Activated CD4-positive, alpha-beta T cell treated with anti-CD3 and anti-CD28 coated beads, Interleukin-2, amount 10 ng/mL, durations not matched to agents 7 days and 5 days (primary cell): Measurements from ENCODE around the gene RAB10. TPM values are rescaled to one million over a fixed set of nuclear protein-coding genes. Genes with fewer than 3 reads are reported as not detected.
"Not testable (repeated sequence)": the region's sequence is repeated elsewhere in the genome, so short reads cannot be mapped to it uniquely, and the experiment has no call there.

Experiments used
- CTCF ChIA-PET: fragments of 350-600 bp; sonication (Branson Sonifier 250); formaldehyde crosslinking; loops from one replicate; lab custom pipeline; 2021; ENCODE audit warnings: antibody characterized with exemption; lab: Charles Lee
- POLR2A ChIA-PET: fragments of 350-600 bp; sonication (Branson Sonifier 250); formaldehyde crosslinking; loops from one replicate; lab custom pipeline; 2021; ENCODE audit warnings: antibody characterized with exemption; lab: Charles Lee
- DNase-seq: peaks from one replicate; pipeline ENCODE4 v3.0.0-alpha.2; 2020
- H3K27ac Mint-ChIP-seq: one replicate; pipeline ENCODE4 v1.8.0; 2021; ENCODE audit warnings: mild to moderate bottlenecking, moderate library complexity, mixed read lengths
- H3K27me3 Mint-ChIP-seq: one replicate; pipeline ENCODE4 v1.8.0; 2021; ENCODE audit warnings: mixed read lengths
- H3K36me3 Mint-ChIP-seq: one replicate; pipeline ENCODE4 v1.8.0; 2021; ENCODE audit warnings: low read depth, mixed read lengths
- H3K4me1 Mint-ChIP-seq: one replicate; pipeline ENCODE4 v1.8.0; 2021; ENCODE audit warnings: mixed read lengths
- H3K4me3 Mint-ChIP-seq: one replicate; pipeline ENCODE4 v1.8.0; 2021; ENCODE audit warnings: mild to moderate bottlenecking, moderate library complexity, mixed read lengths
- H3K9me3 Mint-ChIP-seq: one replicate; pipeline ENCODE4 v1.8.0; 2021; ENCODE audit warnings: mixed read lengths
- total RNA-seq, 2 experiments: library from RNA; stranded (reverse); gene quantifications; one replicate each; pipeline ENCODE4 v1.2.3, GENCODE V29; 2021

The RAB10 gene
- 100 to 1,000 TPM; 107 to 123 TPM for total RNA-seq

DNA sequence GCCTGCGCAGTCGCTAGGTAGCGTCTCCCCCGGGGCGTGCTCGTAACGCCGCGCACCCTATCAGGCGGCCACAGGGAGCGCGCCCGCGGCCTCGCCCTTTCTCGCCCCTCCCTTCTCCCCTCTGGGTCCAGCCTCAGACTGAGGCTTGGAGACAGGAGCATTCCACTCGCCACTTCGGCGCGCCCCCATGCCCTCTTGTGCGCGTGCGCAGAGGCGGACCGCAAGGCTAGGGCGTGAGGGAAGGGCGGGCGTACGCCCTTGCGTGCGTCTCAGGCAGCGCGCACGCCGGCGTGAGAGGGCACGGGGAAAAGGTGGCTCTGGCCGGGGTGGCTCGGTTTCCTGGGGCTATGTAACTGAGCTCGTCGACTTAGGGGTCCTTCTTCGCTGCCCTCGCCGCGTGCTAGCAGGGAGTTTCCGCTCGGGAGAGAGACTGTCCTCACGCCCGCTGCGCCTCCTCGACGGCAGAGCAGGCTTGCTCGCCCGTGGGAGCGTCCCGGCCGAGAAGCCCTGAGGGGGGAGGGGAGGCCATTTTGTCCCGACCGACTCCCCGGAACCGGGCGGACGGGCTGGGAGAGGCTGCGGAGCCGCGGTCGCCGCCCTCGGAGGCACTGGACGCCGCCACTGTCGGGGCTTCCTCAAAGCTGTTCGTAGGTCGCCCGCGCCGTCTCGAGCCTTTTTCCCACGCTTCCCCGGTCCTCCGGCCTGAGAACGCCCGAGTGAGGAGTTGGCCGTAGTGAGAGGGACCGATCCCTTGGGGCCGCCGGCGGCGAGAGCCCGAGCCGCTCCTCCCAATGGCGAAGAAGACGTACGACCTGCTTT is at the start of gene RAB10:
TSS of gene RAB10 (plus strand) at position 267 of the 819 bp plus-strand sequence. CDS start at position 792, 525 bp downstream.
- H3K27ac Mint-ChIP-seq: peak within 1 kb of the TSS; percentile 96
- no peaks in the 10 kb centered on the region for H3K9me3 Mint-ChIP-seq
- peaks cover 13% of the 10 kb centered on the region for H3K36me3 Mint-ChIP-seq
- ChIA-PET POLR2A (interaction anchor here (0.7 kb wide), 3 partner anchors 152 to 289 kb away, joined by 3 to 4 read pairs (median 4); partner anchors contain the start of genes HADHA and HADHB), CTCF (interaction anchor here (0.5 to 2.4 kb wide), 6 partner anchors 8 to 52 kb away, joined by 3 to 6 read pairs (median 4); partner anchors contain the start of gene KIF3C)
- H3K4me3 Mint-ChIP-seq: peak within 1 kb of the TSS; percentile 96
- peaks cover 28% of the 10 kb centered on the region for H3K4me1 Mint-ChIP-seq
- peak; percentile 99 for DNase-seq
- H3K27me3 Mint-ChIP-seq: no peaks in the 10 kb centered on the region

- CTCF ChIA-PET: interaction anchor here (0.5 to 0.6 kb wide), 2 partner anchors 22 to 44 kb away, joined by 4 read pairs; no protein-coding TSS in a partner anchor
- Mint-ChIP-seq H3K9me3 (no peaks in the 10 kb centered on the region), H3K27me3 (peaks cover 5% of the 10 kb centered on the region), H3K4me3 (no peak overlapping the region), H3K4me1 (peaks cover 23% of the 10 kb centered on the region), H3K36me3 (no peaks in the 10 kb centered on the region), H3K27ac (no peak overlapping the region)
- POLR2A ChIA-PET: no interaction called here
- DNase-seq: no peak
Observed at GRCh38 chr2:25988134-25988533, 45.8 kb upstream of the RAB10 start.

GRCh38 chr2:25989154-25989553 is 44.7 kb upstream of the RAB10 start:
- H3K27ac Mint-ChIP-seq: no peak overlapping the region
- POLR2A ChIA-PET: no interaction called here
- DNase-seq: no peak
- no peaks in the 10 kb centered on the region for H3K36me3 Mint-ChIP-seq
- CTCF ChIA-PET: no interaction called here
- peaks cover 21% of the 10 kb centered on the region for H3K4me1 Mint-ChIP-seq
- peaks cover 6% of the 10 kb centered on the region for H3K27me3 Mint-ChIP-seq
- H3K4me3 Mint-ChIP-seq: no peak overlapping the region
- no peaks in the 10 kb centered on the region for H3K9me3 Mint-ChIP-seq

DNA sequence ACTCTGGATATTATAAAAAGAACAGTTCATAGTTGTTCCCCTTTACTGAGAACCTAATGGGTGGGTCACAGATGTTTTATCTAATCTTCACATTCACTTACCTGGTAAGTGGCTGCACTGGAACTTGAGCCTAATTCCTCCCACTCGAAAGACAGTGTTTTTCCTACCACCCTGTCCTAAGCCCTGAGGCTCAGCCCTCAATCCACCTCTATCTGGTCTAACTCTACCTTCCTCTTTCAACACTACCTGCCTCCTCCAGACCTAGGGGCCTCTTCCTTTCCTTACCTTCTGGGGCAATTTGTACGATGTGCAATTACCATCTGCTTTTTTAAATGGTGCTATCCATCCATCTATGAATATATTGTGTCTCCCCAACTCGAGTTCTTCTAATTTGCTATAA is 41.9 kb upstream of the RAB10 start:
- Mint-ChIP-seq H3K36me3 (no peaks in the 10 kb centered on the region), H3K27me3 (peaks cover 8% of the 10 kb centered on the region), H3K4me1 (peaks cover 21% of the 10 kb centered on the region), H3K27ac (no peak overlapping the region), H3K4me3 (no peak overlapping the region), H3K9me3 (no peaks in the 10 kb centered on the region)
- DNase-seq: no peak
- ChIA-PET CTCF (interaction anchor here (0.5 to 1.5 kb wide), 19 partner anchors 9 to 161 kb away, joined by 3 to 7 read pairs (median 4); partner anchors contain the start of gene KIF3C), POLR2A (no interaction called here)

GRCh38 chr2:25992556-25992955 is 41.3 kb upstream of the RAB10 start:
- Mint-ChIP-seq H3K4me1 (peaks cover 21% of the 10 kb centered on the region), H3K27ac (no peak overlapping the region), H3K36me3 (no peaks in the 10 kb centered on the region), H3K9me3 (no peaks in the 10 kb centered on the region), H3K27me3 (peaks cover 8% of the 10 kb centered on the region), H3K4me3 (no peak overlapping the region)
- ChIA-PET CTCF (interaction anchor here (0.8 to 1.5 kb wide), 3 partner anchors 11 to 42 kb away, joined by 3 read pairs; no protein-coding TSS in a partner anchor), POLR2A (no interaction called here)
- DNase-seq: no peak

DNA sequence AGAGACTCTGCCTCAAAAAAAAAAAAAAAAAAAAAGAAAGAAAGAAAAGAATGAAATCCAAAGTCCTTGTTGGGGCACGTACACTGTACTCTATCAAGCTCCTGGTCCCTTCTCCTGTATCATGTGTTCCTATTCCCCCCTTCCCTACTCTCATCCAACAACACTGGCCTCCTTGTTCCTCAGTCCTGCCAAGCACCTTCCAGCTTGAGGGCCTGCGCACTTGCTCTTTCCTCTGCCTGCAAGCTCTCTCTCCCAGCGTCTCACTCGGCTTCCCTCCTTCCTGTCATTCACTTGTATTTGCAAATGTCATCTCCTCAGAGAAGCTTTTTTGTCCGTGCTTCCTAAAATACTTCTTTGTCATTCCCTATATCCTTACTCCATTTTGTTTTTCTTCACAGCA is 40.8 kb upstream of the RAB10 start:
- DNase-seq: no peak
- H3K4me1 Mint-ChIP-seq: peaks cover 21% of the 10 kb centered on the region
- peaks cover 8% of the 10 kb centered on the region for H3K27me3 Mint-ChIP-seq
- no peaks in the 10 kb centered on the region for H3K36me3 Mint-ChIP-seq
- H3K9me3 Mint-ChIP-seq: no peaks in the 10 kb centered on the region
- ChIA-PET CTCF (interaction anchor here (0.6 to 0.8 kb wide), 4 partner anchors 11 to 302 kb away, joined by 3 read pairs; no protein-coding TSS in a partner anchor), POLR2A (no interaction called here)
- no peak overlapping the region for H3K4me3 Mint-ChIP-seq
- no peak overlapping the region for H3K27ac Mint-ChIP-seq

DNA sequence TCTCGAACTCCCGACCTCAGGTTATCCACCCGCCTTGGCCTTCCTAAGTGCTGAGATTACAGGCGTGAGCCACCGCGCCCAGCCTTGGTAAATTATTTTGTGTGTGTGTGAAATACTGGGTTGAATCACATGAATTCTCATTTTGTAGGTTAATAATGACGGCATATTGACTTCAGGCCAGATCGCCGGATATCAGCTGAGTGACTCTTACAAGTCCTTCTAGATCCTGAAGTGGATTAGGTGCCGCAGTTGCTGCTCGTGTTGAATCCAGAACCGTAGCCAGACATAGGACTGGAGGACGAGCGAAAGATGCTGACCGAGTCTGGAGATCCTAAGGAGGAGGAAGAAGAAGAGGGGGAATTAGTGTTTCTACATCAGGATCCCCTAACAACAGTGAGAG is 39.4 kb upstream of the RAB10 start:
- ChIA-PET CTCF (no interaction called here), POLR2A (no interaction called here)
- no peak overlapping the region for H3K27ac Mint-ChIP-seq
- no peak overlapping the region for H3K4me3 Mint-ChIP-seq
- H3K4me1 Mint-ChIP-seq: peaks cover 20% of the 10 kb centered on the region
- no peaks in the 10 kb centered on the region for H3K36me3 Mint-ChIP-seq
- no peak for DNase-seq
- peaks cover 8% of the 10 kb centered on the region for H3K27me3 Mint-ChIP-seq
- no peaks in the 10 kb centered on the region for H3K9me3 Mint-ChIP-seq

DNA sequence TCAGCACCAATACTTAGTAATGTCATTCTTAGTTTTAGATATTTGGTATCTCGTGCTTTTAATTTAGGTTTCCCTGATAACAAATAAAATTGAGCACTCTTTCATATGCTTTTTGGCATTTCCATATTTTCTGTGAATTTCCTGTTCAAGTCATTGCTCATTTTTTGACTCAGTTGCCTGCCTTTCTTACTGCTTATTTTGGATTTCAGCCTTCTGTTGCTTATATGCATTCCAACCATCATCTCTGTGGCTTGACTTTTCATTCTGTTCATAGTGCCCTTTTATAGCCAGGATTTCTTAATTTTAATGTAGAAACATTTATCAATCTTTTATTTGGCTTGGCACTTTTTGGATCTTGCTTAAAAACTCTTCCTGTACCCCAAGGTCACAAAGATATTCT is 37.0 kb upstream of the RAB10 start:
- DNase-seq: no peak
- Mint-ChIP-seq H3K4me1 (peaks cover 6% of the 10 kb centered on the region), H3K9me3 (no peaks in the 10 kb centered on the region), H3K27ac (no peak overlapping the region), H3K4me3 (no peak overlapping the region), H3K36me3 (no peaks in the 10 kb centered on the region), H3K27me3 (peaks cover 8% of the 10 kb centered on the region)
- CTCF ChIA-PET: no interaction called here
- POLR2A ChIA-PET: no interaction called here

DNA sequence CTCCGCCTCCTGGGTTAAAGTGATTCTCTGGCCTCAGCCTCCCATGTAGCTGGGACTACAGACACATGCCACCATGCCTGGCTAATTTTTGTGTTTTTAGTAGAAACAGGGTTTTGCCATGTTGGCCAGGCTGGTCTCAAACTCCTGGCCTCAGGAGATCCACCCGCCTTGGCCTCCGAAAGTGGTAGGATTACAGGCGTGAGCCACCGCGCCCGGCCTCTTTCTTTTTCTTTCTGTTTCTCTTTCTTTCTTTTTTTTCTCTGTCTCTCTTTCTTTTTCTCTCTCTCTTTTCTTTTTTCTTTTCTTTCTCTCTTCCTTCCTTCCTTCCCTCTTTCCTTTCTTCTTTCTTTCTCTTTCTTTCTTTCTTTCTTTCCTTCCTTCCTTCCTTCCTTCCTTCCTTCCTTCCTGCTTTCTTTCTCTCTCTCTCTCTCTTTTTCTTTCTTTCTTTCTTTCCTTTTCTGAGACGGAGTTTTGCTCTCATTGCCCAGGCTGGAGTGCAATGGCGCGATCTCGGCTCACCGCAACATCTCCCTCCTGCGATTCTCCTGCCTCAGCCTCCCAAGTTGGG is 35.0 kb upstream of the RAB10 start:
- H3K4me3 Mint-ChIP-seq, H3K36me3 Mint-ChIP-seq, H3K27me3 Mint-ChIP-seq, POLR2A ChIA-PET, H3K27ac Mint-ChIP-seq, H3K4me1 Mint-ChIP-seq, DNase-seq, H3K9me3 Mint-ChIP-seq: not testable (repeated sequence)
- CTCF ChIA-PET: interaction anchor here (0.6 kb wide), 1 partner anchor 1139 kb away, joined by 3 read pairs; no protein-coding TSS in a partner anchor

DNA sequence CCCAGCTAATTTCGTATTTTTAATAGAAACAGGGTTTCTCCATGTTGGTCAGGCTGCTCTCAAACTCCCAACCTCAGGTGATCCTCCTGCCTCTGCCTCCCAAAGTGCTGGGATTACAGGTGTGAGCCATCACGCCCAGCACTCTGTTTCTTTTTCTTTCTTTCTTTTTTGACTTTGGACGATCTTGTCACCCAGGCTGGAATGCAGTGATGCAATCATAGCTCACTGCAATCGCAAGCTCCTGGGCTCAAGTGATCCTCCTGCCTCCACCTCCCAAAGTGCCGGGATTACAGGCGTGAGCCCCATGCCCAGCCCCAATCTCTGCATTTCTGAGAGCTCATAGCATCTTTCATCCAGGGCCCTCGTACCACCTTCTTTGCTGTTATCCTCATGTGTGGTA is 34.5 kb upstream of the RAB10 start:
- H3K27me3 Mint-ChIP-seq, H3K27ac Mint-ChIP-seq, POLR2A ChIA-PET, H3K36me3 Mint-ChIP-seq, H3K4me3 Mint-ChIP-seq, DNase-seq, H3K4me1 Mint-ChIP-seq, H3K9me3 Mint-ChIP-seq: not testable (repeated sequence)
- CTCF ChIA-PET: interaction anchor here (1.2 kb wide), 1 partner anchor 143 kb away, joined by 3 read pairs; no protein-coding TSS in a partner anchor

DNA sequence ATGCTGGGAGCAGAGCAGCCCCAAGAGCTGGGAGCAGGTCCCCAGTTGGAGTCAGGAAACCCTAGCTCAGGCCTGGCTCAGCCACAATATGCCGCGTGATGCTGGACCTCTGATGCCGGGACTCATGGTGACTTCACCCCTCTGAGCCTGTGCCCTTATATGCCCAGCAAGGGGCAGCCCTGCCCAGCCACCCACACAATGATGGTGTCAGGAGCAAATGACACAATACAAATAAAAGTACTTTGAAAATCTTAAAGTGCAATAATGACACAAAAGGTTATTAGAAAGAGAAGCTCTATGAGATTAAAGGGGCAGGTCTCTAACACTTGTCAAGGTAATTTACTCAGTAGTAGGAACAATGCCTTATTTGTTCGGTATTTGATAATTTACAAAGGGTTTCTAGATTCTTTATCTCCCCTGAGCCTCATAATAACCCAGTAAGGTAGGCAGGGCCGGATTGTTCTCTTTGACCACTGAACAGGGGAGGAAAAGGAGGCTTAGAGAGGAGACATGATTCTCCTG is 33.3 kb upstream of the RAB10 start:
- peaks cover 3% of the 10 kb centered on the region for H3K27me3 Mint-ChIP-seq
- no peaks in the 10 kb centered on the region for H3K36me3 Mint-ChIP-seq
- no peak overlapping the region for H3K4me3 Mint-ChIP-seq
- CTCF ChIA-PET: interaction anchor here (0.6 to 1.8 kb wide), 4 partner anchors 9 to 164 kb away, joined by 3 to 7 read pairs (median 3); no protein-coding TSS in a partner anchor
- no peaks in the 10 kb centered on the region for H3K9me3 Mint-ChIP-seq
- POLR2A ChIA-PET: no interaction called here
- H3K27ac Mint-ChIP-seq: no peak overlapping the region
- no peak for DNase-seq
- peaks cover 3% of the 10 kb centered on the region for H3K4me1 Mint-ChIP-seq

DNA sequence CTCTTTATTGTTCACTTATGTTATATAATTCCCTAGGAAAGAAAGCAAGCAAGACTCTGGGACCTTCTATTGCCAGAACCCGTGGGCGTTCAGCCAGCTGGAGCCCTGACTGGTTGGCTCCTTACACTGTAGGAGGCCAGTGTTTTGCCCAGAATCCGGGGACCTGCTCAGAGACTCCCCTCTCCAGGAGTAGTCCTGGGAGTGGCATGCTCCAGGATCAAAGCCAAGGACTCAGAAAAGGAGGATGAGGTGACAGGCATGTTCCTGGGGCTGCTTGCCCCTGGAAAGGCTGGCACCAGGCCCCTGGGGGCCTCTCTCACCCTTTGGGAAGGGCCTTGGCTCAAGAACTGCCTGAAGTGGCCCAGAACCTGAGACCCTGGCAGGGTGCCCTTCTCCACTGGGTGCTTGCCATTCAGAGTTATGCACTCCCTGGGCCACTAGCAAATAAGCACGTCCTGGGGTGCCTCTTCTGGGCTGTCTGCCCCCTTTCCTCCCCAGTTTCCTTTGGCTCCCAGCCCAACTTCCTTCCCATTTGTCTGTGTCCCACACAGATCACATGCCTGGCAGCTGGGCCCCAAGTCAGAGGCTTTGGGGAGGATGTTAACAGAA is 32.0 kb upstream of the RAB10 start:
- no peaks in the 10 kb centered on the region for H3K9me3 Mint-ChIP-seq
- H3K4me1 Mint-ChIP-seq: peaks cover 3% of the 10 kb centered on the region
- H3K4me3 Mint-ChIP-seq: no peak overlapping the region
- H3K27ac Mint-ChIP-seq: no peak overlapping the region
- POLR2A ChIA-PET: no interaction called here
- CTCF ChIA-PET: no interaction called here
- H3K27me3 Mint-ChIP-seq: peaks cover 2% of the 10 kb centered on the region
- DNase-seq: no peak
- H3K36me3 Mint-ChIP-seq: no peaks in the 10 kb centered on the region
